T follicular helper cell (primary cell): ENCODE measurements around the gene MYRF.

ENCODE experiments used
- DNase-seq: peaks from one replicate; pipeline ENCODE4 v3.0.0-alpha.2; 2020; ENCODE audit warnings: low read depth

Gene MYRF

DNA sequence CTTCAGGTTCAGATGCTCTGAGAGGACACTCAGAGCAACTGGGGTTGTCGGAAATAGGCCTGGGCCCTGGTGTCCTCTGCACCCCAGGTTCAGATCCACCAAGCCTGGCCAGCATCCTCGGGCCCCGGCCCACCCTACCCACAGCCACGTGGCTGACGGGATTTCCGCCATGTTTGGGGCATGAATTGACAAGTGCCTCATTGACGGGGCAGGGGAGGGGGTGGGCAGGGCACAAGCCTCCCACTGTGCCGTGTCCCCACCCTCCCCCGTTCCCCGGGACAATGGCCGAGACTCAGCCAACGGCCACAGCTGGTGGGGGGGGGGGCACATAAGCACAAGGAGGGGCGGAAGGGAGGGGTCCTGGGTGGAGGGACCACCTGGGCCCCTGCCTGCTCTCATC lies 8.5 kb downstream of the MYRF start:
- DNase-seq, result no peak

DNA sequence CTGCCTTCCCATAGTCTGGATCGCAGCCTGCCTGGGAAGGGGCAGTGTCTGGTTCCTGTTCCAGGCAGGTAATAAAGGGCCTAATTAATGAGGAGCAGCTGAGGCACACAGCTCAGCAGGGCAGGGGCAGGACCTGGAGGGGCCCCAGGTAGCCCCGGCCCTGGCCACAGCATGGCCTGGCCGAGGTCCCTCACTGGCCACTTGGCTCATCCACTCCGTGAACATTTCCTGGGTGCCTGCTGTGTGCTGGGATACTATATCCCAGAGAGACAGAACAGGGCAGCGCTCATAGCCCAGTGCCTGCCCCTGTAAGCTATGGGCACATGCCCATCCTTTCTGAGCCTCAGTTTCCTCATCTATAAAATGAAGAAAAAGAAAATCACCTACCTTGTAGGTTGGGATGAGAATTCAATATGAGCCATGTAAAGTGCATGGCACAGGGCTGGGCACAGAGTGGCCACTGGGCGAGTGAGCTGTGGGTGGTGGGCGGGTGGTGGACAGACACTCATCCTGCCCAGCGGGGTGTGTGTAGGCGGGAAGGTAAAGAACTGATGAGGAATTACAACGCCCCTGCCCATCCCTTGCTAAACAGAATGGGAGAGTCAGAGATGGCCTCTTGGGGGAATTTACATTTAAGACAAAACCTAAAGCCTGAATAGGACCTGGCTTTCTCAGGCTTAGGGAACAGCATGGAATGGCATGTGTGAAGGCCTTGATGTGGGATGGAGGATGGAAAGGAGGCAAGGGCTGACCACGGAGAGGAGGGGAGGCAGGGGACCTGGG lies 9.2 kb downstream of the MYRF start:
- DNase-seq, result no peak

DNA sequence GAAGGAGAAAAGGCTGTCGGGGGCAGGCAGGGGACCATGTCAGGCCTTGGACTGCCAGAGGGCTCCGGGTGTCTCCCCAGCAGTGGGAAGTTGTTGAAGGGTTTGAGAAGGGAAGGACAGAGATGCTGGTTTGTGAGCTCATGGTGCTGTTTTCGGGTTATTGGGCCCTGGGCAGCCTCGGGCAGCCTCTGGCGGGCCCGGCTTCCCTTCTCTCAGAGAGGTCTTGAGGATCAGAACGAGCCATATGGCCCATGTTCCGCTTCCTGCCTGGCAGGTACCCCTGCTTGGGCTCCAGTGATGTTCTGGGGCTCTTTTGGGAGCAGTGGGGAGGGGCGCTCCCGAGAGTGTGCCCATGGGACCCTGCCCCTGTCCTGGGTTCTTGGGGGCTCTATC lies 9.8 kb downstream of the MYRF start:
- no peak for DNase-seq

DNA sequence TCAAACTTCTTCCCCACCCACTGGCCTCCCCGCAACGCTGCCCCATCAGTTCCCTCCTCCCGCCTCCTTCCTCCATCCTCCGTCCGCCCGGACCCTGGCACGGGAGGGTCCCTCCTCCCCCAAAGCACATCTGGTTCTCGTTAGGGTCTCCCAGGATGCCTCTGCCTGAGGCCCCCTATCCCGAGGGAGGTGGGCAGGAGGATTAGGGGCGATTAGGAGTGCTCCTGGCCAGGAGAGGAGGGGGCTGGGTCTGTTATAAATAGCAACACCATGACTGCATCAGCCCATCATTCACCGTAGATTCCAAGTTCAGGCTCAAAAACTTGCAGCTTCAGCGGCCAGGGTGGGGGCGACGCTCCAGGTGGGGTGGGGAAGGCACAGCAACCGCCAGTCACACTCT lies 10.4 kb downstream of the MYRF start:
- DNase-seq, result no peak

DNA sequence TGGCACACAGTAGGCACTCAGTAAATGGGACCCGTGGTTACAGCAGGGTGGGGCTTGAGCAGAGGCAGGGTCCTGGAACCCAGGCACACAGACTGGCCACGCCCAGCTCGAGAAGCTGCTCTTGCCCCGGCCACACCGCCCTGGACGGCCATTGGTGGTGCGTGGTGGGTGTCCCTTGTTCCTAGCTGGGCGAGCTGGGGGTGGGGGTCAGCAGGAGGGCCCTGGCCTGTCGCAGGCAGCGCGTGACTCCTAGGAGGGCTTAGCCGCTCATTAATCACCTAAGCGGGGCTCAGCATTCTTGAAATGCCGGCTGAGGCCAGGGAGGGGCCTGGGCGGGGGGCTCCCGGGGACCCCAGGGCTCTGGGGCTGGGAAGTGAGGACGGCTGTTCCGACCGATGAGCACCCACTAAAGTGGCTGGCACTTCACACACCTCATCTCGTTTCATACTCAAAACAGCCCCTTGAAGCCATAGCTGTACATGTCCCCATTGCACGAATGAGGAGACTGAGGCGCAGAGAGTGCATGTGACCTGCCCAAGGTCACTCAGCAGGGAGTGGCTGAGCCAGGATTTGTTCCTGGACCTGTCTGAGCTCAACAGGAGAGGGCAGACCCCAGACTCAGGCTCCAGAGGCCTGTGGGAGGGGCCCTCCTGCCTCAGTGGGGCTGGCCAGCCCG lies 11.6 kb downstream of the MYRF start:
- no peak for DNase-seq

DNA sequence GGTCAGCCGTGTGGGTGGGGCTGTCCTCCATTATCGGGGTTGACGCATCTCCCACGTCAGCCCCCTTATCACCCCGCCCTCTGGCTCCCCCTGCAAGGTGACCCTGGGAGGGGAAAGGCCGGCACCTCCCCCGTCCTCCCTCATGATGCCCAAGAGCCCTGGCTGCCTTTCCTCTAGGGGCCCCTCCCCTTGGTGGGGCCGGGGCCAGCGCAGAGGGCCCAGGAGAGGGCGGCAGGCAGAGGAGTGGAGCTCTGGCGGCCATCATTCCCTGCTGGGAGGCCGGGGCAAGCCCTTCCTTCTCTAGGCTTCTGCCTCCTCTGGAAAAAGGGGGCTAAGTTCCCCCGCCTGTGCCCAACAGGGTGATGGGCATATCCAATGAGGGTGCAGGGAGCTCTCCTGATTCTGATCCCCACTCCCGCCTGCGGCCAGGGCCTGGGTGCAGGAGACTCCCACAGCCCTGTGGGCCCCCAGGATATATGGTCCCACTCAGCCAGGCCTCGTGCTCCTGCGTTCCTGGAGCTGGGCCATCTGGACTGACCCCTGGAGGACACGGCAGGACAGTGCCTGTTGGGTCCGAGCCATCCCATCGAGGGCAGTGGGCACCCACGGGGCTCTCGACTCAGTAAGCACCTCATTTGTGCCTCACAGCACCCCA lies 12.3 kb downstream of the MYRF start:
- DNase-seq, result no peak

DNA sequence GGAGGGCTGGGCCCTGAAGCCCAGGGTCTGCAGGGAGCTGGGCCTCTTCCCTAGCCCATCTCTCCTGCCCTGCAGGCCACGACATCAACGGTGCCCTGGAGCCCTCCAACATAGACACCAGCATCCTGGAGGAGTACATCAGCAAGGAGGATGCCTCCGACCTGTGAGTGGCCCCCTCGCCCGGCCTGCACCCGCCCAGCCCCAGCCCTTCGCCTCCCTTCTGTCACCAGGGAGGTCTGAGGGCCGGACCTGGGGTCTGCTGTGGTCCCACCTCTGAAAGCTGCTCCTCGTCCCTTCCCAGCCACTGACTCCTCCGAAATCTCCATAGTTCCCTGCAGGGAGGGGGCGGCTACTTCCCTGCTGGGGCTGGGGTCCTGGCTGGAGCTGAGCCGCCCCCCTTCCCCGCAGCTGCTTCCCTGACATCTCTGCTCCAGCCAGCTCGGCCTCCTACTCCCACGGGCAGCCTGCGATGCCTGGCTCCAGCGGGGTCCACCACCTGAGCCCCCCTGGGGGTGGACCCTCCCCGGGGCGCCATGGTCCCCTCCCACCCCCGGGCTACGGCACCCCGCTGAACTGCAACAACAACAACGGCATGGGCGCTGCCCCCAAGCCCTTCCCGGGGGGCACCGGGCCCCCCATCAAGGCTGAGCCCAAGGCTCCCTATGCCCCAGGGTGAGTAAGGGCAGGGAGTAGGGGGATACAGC lies 13.3 kb downstream of the MYRF start:
- DNase-seq, result no peak

DNA sequence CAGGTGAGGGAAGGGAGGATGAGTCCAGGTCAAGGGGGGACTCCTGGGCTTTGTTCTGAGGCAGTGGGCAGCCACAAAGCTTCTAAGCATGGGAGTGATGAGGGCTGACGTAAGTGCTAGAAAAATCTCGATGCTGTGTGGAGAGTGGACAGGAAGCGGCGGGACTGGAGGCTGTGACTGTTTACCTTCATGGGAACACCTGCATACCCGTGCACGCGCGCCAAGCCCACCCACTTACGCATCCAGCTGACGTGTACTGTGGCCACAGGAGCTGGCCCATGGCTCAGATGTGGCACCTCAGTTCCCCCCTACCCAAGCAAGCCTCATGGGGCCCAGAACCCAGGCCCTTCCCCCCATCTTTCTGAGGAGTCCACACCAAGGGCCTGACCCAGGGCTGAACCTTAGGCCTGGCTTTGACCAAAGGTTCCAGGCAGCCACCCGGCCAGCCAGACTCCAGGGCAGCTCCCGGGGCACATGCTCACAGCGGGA lies 14.0 kb downstream of the MYRF start:
- no peak for DNase-seq

DNA sequence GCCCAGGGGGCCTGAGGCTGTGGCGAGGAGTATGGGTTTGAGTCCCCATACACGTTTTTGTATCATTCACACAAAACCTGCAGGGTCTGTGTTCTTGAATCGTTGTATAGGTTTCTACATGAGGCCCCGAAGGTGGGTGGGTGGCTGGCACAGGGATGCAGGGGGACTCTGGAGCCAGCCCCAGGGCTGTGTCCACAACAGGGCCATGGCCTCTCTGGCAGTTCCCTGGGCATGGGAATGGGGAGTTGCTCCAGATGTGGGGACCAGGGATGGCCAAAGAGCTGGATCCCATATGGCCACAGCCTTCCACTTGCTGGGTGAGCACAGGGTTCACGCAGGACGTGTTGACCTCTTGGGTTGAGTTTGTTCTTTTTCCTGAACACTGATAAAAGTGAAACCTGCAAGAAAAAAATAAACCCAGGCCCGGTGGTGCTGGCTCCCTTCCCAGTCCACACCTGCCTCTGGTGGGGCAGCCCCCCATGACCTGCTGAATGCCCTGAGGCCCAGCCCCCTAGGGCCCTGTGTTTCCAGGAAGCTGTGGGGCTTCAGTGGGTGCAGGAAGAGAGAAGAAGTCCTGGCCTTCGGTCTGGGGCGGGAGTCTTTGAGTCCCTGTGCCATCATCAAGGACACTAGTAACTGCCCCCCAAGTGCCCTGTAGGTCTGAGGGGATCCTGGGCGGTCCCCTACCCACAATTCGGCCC lies 16.1 kb downstream of the MYRF start:
- no peak for DNase-seq

DNA sequence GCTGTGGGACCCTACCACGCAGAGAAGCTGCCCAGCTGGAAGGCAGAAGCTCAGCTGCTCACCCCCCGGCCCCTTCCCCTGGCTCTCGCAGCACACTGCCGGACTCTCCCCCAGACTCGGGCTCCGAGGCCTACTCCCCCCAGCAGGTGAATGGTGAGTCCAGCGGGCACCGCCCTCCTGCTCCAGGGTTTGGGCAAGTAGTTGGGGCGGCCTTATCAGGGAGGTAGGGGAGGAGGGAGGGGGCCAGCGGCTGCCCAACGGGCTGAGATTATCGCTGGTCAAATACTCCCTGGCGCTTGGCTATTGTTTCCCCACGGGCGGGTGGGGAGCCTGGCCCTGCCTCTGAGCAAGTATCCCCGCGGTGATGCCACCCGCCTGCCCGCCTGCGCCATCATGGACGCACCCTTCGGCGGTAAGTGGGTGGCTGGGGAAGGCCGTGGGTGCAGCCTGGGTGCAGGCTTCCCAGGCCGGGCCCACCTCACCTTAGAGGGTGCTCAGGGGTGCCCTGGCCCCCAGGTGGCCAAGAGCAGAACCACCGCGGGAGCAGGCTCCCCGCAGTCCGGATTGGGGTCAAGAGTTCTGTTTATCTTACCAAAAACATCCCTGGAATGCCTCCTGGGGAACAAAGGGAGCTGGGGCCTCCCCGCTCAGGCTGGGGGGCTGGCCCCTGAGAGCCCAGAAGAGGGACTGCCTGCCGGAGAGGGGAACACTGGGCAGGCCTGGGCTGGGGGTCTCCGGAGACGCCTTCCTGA lies 16.9 kb downstream of the MYRF start:
- no peak for DNase-seq

DNA sequence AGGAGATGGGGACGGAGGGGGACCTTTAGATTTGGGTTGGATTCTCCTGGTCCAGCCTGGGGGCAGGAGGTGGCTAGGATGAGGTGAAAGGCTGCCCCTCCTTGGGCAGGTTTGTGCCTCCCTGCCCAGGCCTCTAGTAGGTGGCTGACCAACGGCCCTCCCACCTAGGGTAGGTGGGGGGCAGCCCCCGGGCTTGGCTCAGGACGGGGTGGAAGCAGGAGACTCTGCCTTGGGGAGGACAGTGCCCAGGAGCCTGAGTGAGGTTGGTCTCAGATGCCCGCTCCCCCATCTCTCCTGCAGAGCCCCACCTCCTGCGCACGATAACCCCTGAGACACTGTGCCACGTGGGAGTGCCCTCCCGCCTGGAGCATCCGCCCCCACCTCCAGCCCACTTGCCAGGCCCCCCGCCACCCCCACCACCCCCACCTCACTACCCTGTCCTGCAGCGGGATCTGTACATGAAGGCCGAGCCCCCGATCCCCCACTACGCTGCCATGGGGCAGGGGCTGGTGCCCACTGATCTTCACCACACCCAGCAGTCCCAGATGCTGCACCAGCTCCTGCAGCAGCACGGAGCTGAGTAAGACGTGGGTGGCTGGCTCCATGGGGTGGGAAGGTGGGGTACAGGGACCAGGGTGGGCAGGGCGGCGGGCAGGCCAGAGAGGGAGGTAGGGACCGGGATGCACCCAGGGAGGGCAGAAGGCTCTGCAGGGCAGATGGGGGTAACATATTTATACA lies 17.7 kb downstream of the MYRF start:
- DNase-seq, result no peak

DNA sequence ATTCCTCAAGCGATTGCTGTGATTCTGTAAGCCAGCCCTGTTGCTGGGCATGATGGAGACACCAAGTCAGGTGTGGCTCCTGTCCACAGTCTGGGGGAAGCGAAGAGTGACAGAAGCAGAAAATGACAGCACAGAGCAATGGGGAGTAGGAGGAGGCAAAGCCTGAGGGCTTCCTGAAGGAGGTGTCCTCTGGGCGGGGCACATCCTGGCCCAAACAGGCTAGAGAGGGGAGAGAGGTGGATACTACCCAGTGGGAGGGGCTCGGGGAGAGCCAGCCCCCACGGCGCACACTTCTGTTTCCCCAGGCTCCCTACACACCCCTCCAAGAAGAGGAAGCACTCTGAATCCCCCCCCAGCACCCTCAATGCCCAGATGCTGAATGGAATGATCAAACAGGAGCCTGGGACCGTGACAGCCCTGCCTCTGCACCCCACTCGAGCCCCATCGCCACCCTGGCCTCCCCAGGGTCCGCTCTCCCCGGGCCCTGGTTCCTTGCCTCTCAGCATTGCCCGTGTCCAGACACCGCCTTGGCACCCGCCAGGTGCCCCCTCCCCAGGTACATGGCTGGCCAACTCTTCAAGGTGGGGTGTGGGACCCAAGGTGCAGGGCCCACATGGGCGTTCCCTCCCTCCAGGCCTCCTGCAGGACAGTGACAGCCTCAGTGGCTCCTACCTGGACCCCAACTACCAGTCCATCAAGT lies 18.9 kb downstream of the MYRF start:
- no peak for DNase-seq

DNA sequence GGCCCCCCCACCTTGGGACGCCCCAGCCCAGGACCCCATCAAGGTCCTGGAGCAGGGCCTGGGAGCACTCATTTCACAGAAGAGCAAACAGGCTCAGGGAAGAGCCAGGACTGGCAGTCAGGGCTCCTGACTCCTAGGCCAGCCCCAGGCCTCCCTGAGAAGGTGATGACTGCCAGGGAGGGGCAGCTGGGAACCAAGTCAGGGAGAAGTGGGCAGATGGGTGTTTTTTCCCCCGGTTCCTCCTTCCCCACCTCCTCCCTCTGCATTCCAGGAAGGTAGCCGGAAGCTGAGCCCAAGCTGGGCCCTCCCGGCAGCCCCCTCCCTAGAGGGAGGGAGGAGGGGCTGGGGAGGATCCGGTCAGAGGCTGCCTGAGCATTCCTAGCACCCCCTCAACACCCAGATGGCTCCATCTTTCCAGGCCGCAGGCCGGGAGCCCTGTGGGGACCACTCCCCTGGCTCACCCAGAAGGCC lies 19.6 kb downstream of the MYRF start:
- no peak for DNase-seq

DNA sequence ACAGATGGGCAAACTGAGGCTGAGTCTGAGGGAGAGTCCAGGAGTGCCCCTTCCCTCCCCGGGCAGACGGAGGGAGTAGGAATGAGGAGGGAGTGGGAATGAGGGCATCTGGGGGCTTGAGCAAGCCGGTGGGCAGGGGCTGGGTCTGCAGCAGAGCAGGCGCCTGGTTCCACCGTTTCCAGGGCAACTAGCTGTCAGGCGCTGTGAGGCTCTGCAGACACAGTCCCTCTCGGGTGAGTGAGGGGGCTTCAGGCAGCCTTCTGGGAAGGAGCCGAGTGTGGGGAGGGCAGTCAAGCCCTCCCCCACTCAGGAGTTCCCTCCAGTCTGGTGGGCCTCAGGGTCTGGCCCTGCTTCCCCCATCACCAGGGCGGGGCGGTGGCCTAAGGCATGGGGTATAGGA lies 20.9 kb downstream of the MYRF start:
- DNase-seq, result no peak

DNA sequence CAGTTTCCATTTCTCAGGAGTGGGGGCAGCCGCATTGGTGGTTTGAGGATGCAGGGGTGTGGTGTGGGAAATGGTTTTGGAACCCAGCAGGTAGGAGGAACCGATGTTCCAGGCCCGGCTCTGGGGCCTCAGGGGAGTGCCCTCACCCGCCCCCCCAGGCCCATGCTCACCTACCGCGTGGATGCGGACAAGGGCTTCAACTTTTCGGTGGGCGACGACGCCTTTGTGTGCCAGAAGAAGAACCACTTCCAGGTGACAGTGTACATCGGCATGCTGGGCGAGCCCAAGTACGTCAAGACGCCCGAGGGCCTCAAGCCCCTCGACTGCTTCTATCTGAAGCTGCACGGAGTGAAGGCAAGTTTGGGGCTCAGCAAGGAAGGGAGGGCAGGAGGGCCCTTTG lies 21.4 kb downstream of the MYRF start:
- DNase-seq, result no peak

DNA sequence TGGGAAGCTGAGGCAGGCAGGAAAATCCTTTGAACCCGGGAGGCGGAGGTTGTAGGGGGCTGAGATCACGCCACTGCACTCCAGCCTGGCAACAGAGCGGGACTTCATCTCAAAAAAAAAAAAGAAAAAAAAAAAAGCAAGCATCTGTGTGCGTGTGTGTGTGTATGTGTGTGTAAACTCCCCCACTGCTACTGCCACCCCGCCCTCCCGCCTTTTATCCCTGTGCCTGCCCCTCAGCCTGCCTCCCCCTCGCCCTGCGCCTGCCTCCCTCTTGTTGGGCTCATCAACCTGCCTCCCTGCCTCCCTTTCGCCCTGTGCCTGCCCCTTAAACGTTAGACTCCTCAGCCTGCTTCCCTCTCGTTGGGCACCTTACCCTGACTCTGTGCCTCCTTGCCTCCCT lies 22.0 kb downstream of the MYRF start:
- DNase-seq, result no peak

DNA sequence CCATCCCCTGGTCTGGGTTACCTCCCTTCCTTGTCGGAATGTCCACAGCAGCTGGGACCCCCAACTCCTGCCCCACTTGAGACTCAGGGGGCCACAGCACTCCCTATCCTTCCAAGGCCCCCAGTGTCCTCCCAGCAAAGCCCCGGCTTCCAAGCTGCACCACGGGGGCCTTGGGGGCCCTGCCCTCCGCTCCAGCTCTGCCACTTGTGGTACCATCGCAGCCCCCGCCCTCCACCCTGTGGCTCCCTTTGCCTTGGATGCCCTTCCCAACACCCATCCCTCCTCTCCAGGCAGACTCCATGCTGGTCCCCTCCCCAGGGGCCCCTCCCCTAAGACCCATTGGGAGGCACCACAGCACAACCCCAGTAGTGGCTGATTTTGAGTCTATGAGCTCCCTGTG lies 22.7 kb downstream of the MYRF start:
- no peak for DNase-seq

DNA sequence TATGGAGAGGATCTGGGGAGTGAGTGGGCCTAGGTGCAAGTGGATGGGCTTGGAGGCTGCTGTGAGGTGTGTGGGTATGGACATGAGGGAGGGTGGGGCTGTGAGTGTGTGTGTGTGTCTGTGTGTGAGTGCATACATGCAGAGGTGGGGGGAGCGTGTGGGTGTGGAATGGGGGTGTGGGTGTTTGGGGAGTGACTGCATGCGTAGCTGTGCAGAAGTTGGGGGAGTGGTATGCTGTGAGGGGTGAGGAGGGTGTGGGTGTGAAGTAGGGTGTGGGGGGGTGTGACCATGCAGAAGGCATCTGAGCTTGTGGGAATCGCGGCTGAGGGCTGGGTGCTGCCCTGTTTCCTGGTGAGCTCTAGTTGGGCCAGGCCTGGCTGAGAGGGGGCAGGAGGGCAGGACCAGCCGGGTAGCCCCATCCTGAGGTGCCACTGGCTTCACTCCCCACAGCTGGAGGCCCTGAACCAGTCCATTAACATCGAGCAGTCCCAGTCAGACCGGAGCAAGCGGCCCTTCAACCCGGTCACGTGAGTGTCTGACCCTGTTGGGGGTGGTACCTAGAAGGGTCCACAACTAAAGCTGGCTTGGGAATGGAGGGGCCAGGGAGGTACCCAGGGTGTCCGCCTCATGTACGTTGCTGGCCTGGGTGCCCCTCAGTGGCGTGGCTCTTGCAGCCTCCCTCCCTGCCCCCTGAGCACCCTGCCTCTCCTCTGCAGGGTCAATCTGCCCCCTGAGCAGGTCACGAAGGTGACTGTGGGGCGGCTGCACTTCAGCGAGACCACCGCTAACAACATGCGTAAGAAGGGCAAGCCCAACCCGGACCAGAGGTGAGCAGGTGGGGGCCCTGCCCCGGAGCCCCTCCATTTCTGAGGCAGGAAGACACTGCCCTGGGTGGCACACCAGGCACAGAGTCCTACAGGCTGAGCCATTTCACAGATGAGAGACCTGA lies 23.4 kb downstream of the MYRF start:
- DNase-seq, result no peak
